B cell (primary cell): ENCODE measurements around the gene NAP1L1. TPM values are rescaled to one million over a fixed set of nuclear protein-coding genes. Genes with fewer than 3 reads are reported as not detected.

Experiments
- ATAC-seq: fragments of 200-7000 bp; cut with Tn5 transposase; one replicate; pipeline ENCODE4 v1.10.0; 2021; ENCODE audit warnings: low read depth, mild to moderate bottlenecking, moderate number of reproducible peaks, moderate library complexity
- CTCF ChIA-PET: fragments of 350-600 bp; sonication (Branson Sonifier 250); formaldehyde crosslinking; loops from one replicate; lab custom pipeline; 2021; ENCODE audit warnings: antibody characterized with exemption, inconsistent platforms; lab: Charles Lee
- POLR2A ChIA-PET: fragments of 350-600 bp; sonication (Branson Sonifier 250); formaldehyde crosslinking; loops from one replicate; lab custom pipeline; 2021; ENCODE audit warnings: antibody characterized with exemption; lab: Charles Lee
- DNase-seq: peaks from one replicate; pipeline ENCODE4 v3.0.0; 2013
- H2AFZ ChIP-seq: 2 replicates; pipeline ENCODE4 v1.6.1; 2012; ENCODE audit warnings: mild to moderate bottlenecking, low read depth, low read length; ENCODE audit not compliant: insufficient read depth, poor library complexity, severe bottlenecking
- H3K27ac ChIP-seq, 2 donors: 1 replicate in 1 of 2; 2 replicates in 1 of 2; pipeline ENCODE4 v1.5.1; 2012 to 2013; ENCODE audit warnings: low read length in 2 of 2, mild to moderate bottlenecking in 2 of 2, moderate library complexity in 1 of 2
- H3K27me3 ChIP-seq, 4 experiments: fragments of 200-600 bp in 1 of 4; sonication (generic) in 1 of 4; replicated peaks in 1 of 4; 1 replicate in 2 of 4; 2 replicates in 2 of 4; pipeline versions ENCODE4 v1.6.1 to v1.7.0; 2013 to 2016; ENCODE audit warnings: low read length in 3 of 4, mild to moderate bottlenecking in 2 of 4, mixed read lengths in 1 of 4, moderate library complexity in 1 of 4; ENCODE audit not compliant: insufficient read depth in 4 of 4, control insufficient read depth in 3 of 4; ENCODE audit errors: control extremely low read depth in 1 of 4
- H3K36me3 ChIP-seq, 2 experiments: replicated peaks in 1 of 2; 1 replicate in 1 of 2; 2 replicates in 1 of 2; pipeline versions ENCODE4 v1.6.1 to v1.7.1; 2013; ENCODE audit warnings: low read length in 1 of 2; ENCODE audit not compliant: insufficient read depth in 2 of 2, control insufficient read depth in 1 of 2; ENCODE audit errors: control extremely low read depth in 1 of 2, extremely low read depth in 1 of 2
- H3K4me1 ChIP-seq, 2 donors: fragments of 200-600 bp in 1 of 2; sonication (generic) in 1 of 2; 1 replicate in 1 of 2; 2 replicates in 1 of 2; pipeline versions ENCODE4 v1.5.1 to v1.6.1; 2013 to 2017; ENCODE audit warnings: low read length in 2 of 2; ENCODE audit not compliant: control insufficient read depth in 2 of 2, insufficient read depth in 2 of 2
- H3K4me2 ChIP-seq: replicated peaks from 2 replicates; pipeline ENCODE3; 2012; ENCODE audit warnings: mild to moderate bottlenecking, low read depth, low read length; ENCODE audit not compliant: poor library complexity, severe bottlenecking
- H3K4me3 ChIP-seq, 5 experiments: fragments of 200-600 bp in 1 of 5; sonication (generic) in 1 of 5; 1 replicate in 3 of 5; 2 replicates in 2 of 5; pipeline versions ENCODE4 v1.5.1 to v1.7.0; 2011 to 2016; ENCODE audit warnings: low read length in 4 of 5, mild to moderate bottlenecking in 4 of 5, low read depth in 2 of 5, control low read depth in 1 of 5, moderate library complexity in 1 of 5; ENCODE audit not compliant: insufficient read depth in 1 of 5; ENCODE audit errors: control extremely low read depth in 1 of 5, extremely low read depth in 1 of 5
- H3K79me2 ChIP-seq: fragments of 200-600 bp; sonication (generic); one replicate; pipeline ENCODE4 v1.6.0; 2016; ENCODE audit warnings: low read length; ENCODE audit not compliant: control insufficient read depth, insufficient read depth
- H3K9ac ChIP-seq: fragments of 200-600 bp; sonication (generic); 2 replicates; pipeline ENCODE4 v1.6.1; 2017; ENCODE audit warnings: mild to moderate bottlenecking, low read length, moderate library complexity
- H3K9me3 ChIP-seq, 3 donors: one replicate each; pipeline versions ENCODE4 v1.6.1 to v1.7.1; 2013; ENCODE audit warnings: low read length in 2 of 3; ENCODE audit not compliant: control insufficient read depth in 2 of 3, insufficient read depth in 1 of 3; ENCODE audit errors: control extremely low read depth in 1 of 3
- H4K20me1 ChIP-seq: 2 replicates; pipeline ENCODE4 v1.6.0; 2012; ENCODE audit warnings: mild to moderate bottlenecking, low read length; ENCODE audit not compliant: insufficient read depth, control insufficient read depth, poor library complexity, severe bottlenecking
- H3K27ac Mint-ChIP-seq: one replicate; pipeline ENCODE4 v1.8.0; 2021; ENCODE audit warnings: mixed read lengths
- H3K27me3 Mint-ChIP-seq: one replicate; pipeline ENCODE4 v1.8.0; 2021; ENCODE audit warnings: mixed read lengths
- H3K4me1 Mint-ChIP-seq: one replicate; pipeline ENCODE4 v1.8.0; 2021; ENCODE audit warnings: mixed read lengths
- H3K4me3 Mint-ChIP-seq: one replicate; pipeline ENCODE4 v1.8.0; 2021; ENCODE audit warnings: mixed read lengths
- H3K9me3 Mint-ChIP-seq: one replicate; pipeline ENCODE4 v1.8.0; 2022; ENCODE audit warnings: mixed read lengths; ENCODE audit not compliant: insufficient read depth
- CTCF ChIP-seq: fragments of 200-600 bp; IDR thresholded peaks from one replicate; pipeline ENCODE4 v1.8.0; 2022; ENCODE audit warnings: antibody characterized with exemption, mild to moderate bottlenecking
- EZH2 ChIP-seq: IDR thresholded peaks from 2 replicates; pipeline ENCODE4 v1.6.1; 2012; ENCODE audit warnings: borderline replicate concordance, low read depth, mild to moderate bottlenecking, moderate library complexity, low read length; ENCODE audit not compliant: insufficient read depth, poor library complexity, severe bottlenecking
- WGBS: methylation state at CpG from one replicate; pipeline ENCODE4 v1.1.5; 2013; ENCODE audit warnings: missing lambda C conversion rate; ENCODE audit not compliant: insufficient coverage; 5-methylcytosine and 5-hydroxymethylcytosine counted together
- intact Hi-C: fragments of 100-400 bp; cut with micrococcal nuclease; formaldehyde crosslinking; loops from one replicate; pipeline ENCODE4 v1.10.0; 2022
- polyA plus RNA-seq: library from polyadenylated mRNA; depleted of rRNA; stranded (reverse); fragments of >200 nt; gene quantifications from 2 replicates; pipeline ENCODE4 v1.2.3, GENCODE V29; 2012
- total RNA-seq, 2 donors: library from RNA; stranded (reverse); fragments of 120-200 nt in 1 of 2; gene quantifications; 1 replicate in 1 of 2; 2 replicates in 1 of 2; pipeline versions ENCODE4 v1.2.3 to v1.2.4, GENCODE V29; 2013 to 2022

The NAP1L1 gene
- total and polyA plus RNA-seq, 2 donors (not counting 1 experiment from before 2014, with no cell fraction given) = 165 to 766 TPM

GRCh38 chr12:76080017-76080728 lies 4.3 kb downstream of the NAP1L1 start:
- H3K9ac ChIP-seq = no peak overlapping the region
- peaks cover 92% of the 10 kb centered on the region for H3K79me2 ChIP-seq
- peak overlapping the region; percentile 9 for H3K4me2 ChIP-seq
- H3K27ac ChIP-seq = no peak overlapping the region
- H3K27me3 ChIP-seq = no peaks in the 10 kb centered on the region
- intact Hi-C loops = loop anchor here (5.0 to 10.0 kb wide), 2 partner anchors 697 to 795 kb away; partner anchors contain the start of gene CSRP2
- ATAC-seq (no peak), DNase-seq (peak; percentile 16)
- POLR2A ChIA-PET = no interaction called here
- H4K20me1 ChIP-seq = peaks cover 87% of the 10 kb centered on the region
- H3K36me3 ChIP-seq = peaks cover 0 to 6% of the 10 kb centered on the region in 2 experiments
- H2AFZ ChIP-seq = no peak overlapping the region
- Mint-ChIP-seq H3K27ac (no peak overlapping the region), H3K27me3 (no peaks in the 10 kb centered on the region), H3K4me3 (peak overlapping the region; percentile 41), H3K4me1 (peaks cover 71% of the 10 kb centered on the region), H3K9me3 (no peaks in the 10 kb centered on the region)
- CTCF ChIA-PET = interaction anchor here (1.1 kb wide), 2 partner anchors 79 to 268 kb away, joined by 3 read pairs; partner anchors contain the start of gene BBS10
- no peak overlapping the region for H3K4me3 ChIP-seq
- WGBS = 100% methylated on average over 1 of the region's 2 CpGs
- peaks cover 0 to 3% (median 0%) of the 10 kb centered on the region in 3 donors for H3K9me3 ChIP-seq
- peaks cover 21 to 37% of the 10 kb centered on the region in 2 donors for H3K4me1 ChIP-seq
- no peak for TF ChIP-seq EZH2
- no peak for TF ChIP-seq CTCF

GRCh38 chr12:76078748-76079147 lies 5.7 kb downstream of the NAP1L1 start:
- Mint-ChIP-seq H3K4me1 (peaks cover 74% of the 10 kb centered on the region), H3K27me3 (no peaks in the 10 kb centered on the region), H3K9me3 (no peaks in the 10 kb centered on the region), H3K27ac (no peak overlapping the region), H3K4me3 (peak overlapping the region; percentile 2)
- no peak for ATAC-seq
- ChIA-PET CTCF (interaction anchor here (0.5 to 1.1 kb wide), 2 partner anchors 46 to 107 kb away, joined by 3 to 4 read pairs; no protein-coding TSS in a partner anchor), POLR2A (no interaction called here)
- WGBS = no CpG with 5 or more reads among the region's 2 CpGs
- no peak overlapping the region for H3K4me3 ChIP-seq
- H3K36me3 ChIP-seq = peaks cover 0 to 7% of the 10 kb centered on the region in 2 experiments
- H3K27ac ChIP-seq = no peak overlapping the region
- TF ChIP-seq CTCF = no peak
- no peak for TF ChIP-seq EZH2
- H3K9me3 ChIP-seq = peaks cover 0 to 3% (median 0%) of the 10 kb centered on the region in 3 donors
- intact Hi-C loops = no loop called here
- H4K20me1 ChIP-seq = peaks cover 87% of the 10 kb centered on the region
- H2AFZ ChIP-seq = no peak overlapping the region
- no peak overlapping the region for H3K9ac ChIP-seq
- DNase-seq = no peak
- no peak overlapping the region for H3K4me2 ChIP-seq
- peaks cover 21 to 36% of the 10 kb centered on the region in 2 donors for H3K4me1 ChIP-seq
- H3K79me2 ChIP-seq = peaks cover 100% of the 10 kb centered on the region
- no peaks in the 10 kb centered on the region for H3K27me3 ChIP-seq
